AG04449 (cell line): ENCODE results near the gene KEAP1.

ENCODE experiments used
- CTCF ChIA-PET: fragments of 350-600 bp; formaldehyde crosslinking; extraction: SDS; loops from one replicate; lab custom pipeline; 2021; ENCODE audit warnings: antibody characterized with exemption; lab: Yijun Ruan, JAX
- POLR2A ChIA-PET: fragments of 400-600, 350-600 bp; formaldehyde crosslinking; extraction: SDS; loops from one replicate; lab custom pipeline; 2020; ENCODE audit warnings: antibody characterized with exemption, inconsistent platforms; lab: Yijun Ruan, JAX
- DNase-seq: peaks from one replicate; pipeline ENCODE4 v3.0.0-alpha.2; 2010; ENCODE audit warnings: low read depth, low spot score
- H3K4me3 ChIP-seq: 2 replicates; pipeline ENCODE4 v1.5.1; 2011; ENCODE audit warnings: low read depth, mild to moderate bottlenecking, control low read depth, low read length
- CTCF ChIP-seq: IDR thresholded peaks from one replicate; pipeline ENCODE4 v1.5.1; 2011; ENCODE audit warnings: mild to moderate bottlenecking, moderate library complexity, low read length, control low read depth, inconsistent platforms; ENCODE audit not compliant: insufficient read depth; ENCODE audit errors: missing control alignments

KEAP1 gene

GRCh38 chr19:10514211-10515145 is 11.3 kb upstream of the KEAP1 start:
- no peak for DNase-seq
- ChIA-PET CTCF (no interaction called here), POLR2A (no interaction called here)
- peak overlapping the region; percentile 3; the same call in 1 of the 2 replicates for H3K4me3 ChIP-seq
- no peak for TF ChIP-seq CTCF

DNA sequence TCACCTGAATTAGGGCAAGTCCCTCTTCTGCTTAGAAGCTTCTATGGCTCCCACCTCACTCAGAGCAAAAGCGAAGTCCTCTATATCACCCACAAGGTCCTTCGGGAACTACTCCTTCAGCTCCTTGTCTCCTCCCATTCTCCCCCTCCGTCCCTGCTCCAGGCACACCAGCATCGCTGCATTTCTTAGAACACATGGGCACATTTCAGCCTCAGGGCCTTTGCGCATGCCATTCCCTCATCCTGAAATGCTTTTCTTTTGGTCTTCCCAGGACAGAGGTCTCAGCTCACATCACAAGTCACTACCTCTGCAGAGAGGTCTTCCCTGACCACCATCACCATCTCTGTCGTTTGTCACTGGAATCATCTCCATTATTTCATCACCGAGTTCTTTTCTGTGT is 10.1 kb upstream of the KEAP1 start:
- no peak for TF ChIP-seq CTCF
- POLR2A ChIA-PET = no interaction called here
- CTCF ChIA-PET = interaction anchor here (1.2 to 1.6 kb wide), 3 partner anchors 9 to 28 kb away, joined by 3 read pairs; no protein-coding TSS in a partner anchor
- no peak for DNase-seq
- no peak overlapping the region for H3K4me3 ChIP-seq

GRCh38 chr19:10510301-10510802 is 7.2 kb upstream of the KEAP1 start:
- CTCF ChIA-PET = interaction anchor here (0.8 to 2.0 kb wide), 14 partner anchors 9 to 189 kb away, joined by 3 to 8 read pairs (median 3); no protein-coding TSS in a partner anchor
- TF ChIP-seq CTCF = peak; percentile 56
- no peak overlapping the region for H3K4me3 ChIP-seq
- no peak for DNase-seq
- POLR2A ChIA-PET = no interaction called here

- TF ChIP-seq CTCF = no peak
- no peak overlapping the region for H3K4me3 ChIP-seq
- POLR2A ChIA-PET = no interaction called here
- CTCF ChIA-PET = interaction anchor here (1.0 to 2.4 kb wide), 9 partner anchors 8 to 73 kb away, joined by 3 to 13 read pairs (median 6); partner anchors contain the start of gene S1PR5
- no peak for DNase-seq
Observed at GRCh38 chr19:10508707-10509106, 5.6 kb upstream of the KEAP1 start.

GRCh38 chr19:10508036-10508435 is 4.9 kb upstream of the KEAP1 start:
- no peak for TF ChIP-seq CTCF
- no peak for DNase-seq
- no peak overlapping the region for H3K4me3 ChIP-seq
- ChIA-PET POLR2A (no interaction called here), CTCF (interaction anchor here (1.0 to 2.4 kb wide), 7 partner anchors 10 to 74 kb away, joined by 3 to 13 read pairs (median 5); partner anchors contain the start of gene S1PR5)
